Measurements from ENCODE around the gene RNASEH2A. TPM values are rescaled to one million over a fixed set of nuclear protein-coding genes. Genes with fewer than 3 reads are reported as not detected.
A peak's percentile ranks its signal among the peaks of the same experiment; 100 is the strongest.

RNASEH2A gene
- total and polyA plus RNA-seq, 2 of the 13 experiments (the other 11 are each of a cell fraction or from before 2014, with no cell fraction given), result 25.1 to 35.8 TPM

GRCh38 chr19:12774588-12775555, 31.5 kb upstream of the RNASEH2A start, which contains the start of gene HOOK2 (continued):
- TF ChIP-seq ZBTB42 (CRISPR knock-in tag; IDR thresholded peaks at IDR 0.05), result 0 out of 2 replicates have a peak, but pooled peaks have one; percentile 64
- peak; percentile 59; the same call in 1 of the 2 replicates for TF ChIP-seq HINFP (CRISPR knock-in tag; IDR thresholded peaks at IDR 0.05; ENCODE audit: low read depth)
- TF ChIP-seq, protein P1, sequence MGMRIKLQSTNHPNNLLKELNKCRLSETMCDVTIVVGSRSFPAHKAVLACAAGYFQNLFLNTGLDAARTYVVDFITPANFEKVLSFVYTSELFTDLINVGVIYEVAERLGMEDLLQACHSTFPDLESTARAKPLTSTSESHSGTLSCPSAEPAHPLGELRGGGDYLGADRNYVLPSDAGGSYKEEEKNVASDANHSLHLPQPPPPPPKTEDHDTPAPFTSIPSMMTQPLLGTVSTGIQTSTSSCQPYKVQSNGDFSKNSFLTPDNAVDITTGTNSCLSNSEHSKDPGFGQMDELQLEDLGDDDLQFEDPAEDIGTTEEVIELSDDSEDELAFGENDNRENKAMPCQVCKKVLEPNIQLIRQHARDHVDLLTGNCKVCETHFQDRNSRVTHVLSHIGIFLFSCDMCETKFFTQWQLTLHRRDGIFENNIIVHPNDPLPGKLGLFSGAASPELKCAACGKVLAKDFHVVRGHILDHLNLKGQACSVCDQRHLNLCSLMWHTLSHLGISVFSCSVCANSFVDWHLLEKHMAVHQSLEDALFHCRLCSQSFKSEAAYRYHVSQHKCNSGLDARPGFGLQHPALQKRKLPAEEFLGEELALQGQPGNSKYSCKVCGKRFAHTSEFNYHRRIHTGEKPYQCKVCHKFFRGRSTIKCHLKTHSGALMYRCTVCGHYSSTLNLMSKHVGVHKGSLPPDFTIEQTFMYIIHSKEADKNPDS (CRISPR knock-in tag; IDR thresholded peaks at IDR 0.05), result 0 out of 2 replicates have a peak, but pooled peaks have one; percentile 26
- no peak; the same call in 1 of the 2 replicates for TF ChIP-seq SSRP1 (CRISPR knock-in tag; IDR thresholded peaks at IDR 0.05)
- 0 out of 2 replicates have a peak, but pooled peaks have one; percentile 85 for TF ChIP-seq ZNF253 (CRISPR knock-in tag; IDR thresholded peaks at IDR 0.05; ENCODE audit: borderline replicate concordance)
- no peak for TF ChIP-seq GZF1 (CRISPR knock-in tag; IDR thresholded peaks at IDR 0.05)
- no peak for TF ChIP-seq AGO2 (optimal IDR thresholded peaks at IDR 0.05; ENCODE audit: low read depth, low read length)
- TF ChIP-seq DMAP1 (CRISPR knock-in tag; IDR thresholded peaks at IDR 0.05), result no peak
- TF ChIP-seq, protein P2, sequence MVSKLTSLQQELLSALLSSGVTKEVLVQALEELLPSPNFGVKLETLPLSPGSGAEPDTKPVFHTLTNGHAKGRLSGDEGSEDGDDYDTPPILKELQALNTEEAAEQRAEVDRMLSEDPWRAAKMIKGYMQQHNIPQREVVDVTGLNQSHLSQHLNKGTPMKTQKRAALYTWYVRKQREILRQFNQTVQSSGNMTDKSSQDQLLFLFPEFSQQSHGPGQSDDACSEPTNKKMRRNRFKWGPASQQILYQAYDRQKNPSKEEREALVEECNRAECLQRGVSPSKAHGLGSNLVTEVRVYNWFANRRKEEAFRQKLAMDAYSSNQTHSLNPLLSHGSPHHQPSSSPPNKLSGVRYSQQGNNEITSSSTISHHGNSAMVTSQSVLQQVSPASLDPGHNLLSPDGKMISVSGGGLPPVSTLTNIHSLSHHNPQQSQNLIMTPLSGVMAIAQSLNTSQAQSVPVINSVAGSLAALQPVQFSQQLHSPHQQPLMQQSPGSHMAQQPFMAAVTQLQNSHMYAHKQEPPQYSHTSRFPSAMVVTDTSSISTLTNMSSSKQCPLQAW (CRISPR knock-in tag; IDR thresholded peaks at IDR 0.05), result no peak; the same call in 1 of the 2 replicates
- no peak for TF ChIP-seq DPF2 (CRISPR knock-in tag; IDR thresholded peaks at IDR 0.05; ENCODE audit: borderline replicate concordance, low read depth)
- TF ChIP-seq, protein P3, sequence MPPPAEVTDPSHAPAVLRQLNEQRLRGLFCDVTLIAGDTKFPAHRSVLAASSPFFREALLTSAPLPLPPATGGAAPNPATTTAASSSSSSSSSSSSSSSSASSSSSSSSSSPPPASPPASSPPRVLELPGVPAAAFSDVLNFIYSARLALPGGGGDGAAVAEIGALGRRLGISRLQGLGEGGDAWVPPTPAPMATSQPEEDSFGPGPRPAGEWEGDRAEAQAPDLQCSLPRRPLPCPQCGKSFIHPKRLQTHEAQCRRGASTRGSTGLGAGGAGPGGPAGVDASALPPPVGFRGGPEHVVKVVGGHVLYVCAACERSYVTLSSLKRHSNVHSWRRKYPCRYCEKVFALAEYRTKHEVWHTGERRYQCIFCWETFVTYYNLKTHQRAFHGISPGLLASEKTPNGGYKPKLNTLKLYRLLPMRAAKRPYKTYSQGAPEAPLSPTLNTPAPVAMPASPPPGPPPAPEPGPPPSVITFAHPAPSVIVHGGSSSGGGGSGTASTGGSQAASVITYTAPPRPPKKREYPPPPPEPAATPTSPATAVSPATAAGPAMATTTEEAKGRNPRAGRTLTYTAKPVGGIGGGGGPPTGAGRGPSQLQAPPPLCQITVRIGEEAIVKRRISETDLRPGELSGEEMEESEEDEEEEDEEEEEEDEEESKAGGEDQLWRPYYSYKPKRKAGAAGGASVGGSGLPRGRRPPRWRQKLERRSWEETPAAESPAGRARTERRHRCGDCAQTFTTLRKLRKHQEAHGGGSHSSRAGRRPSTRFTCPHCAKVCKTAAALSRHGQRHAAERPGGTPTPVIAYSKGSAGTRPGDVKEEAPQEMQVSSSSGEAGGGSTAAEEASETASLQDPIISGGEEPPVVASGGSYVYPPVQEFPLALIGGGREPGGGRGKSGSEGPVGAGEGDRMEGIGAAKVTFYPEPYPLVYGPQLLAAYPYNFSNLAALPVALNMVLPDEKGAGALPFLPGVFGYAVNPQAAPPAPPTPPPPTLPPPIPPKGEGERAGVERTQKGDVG (CRISPR knock-in tag; IDR thresholded peaks at IDR 0.05; ENCODE audit: borderline replicate concordance), result peak; percentile 67; the same call in 1 of the 2 replicates
- no peak for TF ChIP-seq ATF2 (CRISPR knock-in tag; IDR thresholded peaks at IDR 0.05)
